Left hindlimb (tissue), 1 donor: Measurements from ENCODE around the gene C4B.

Experiments
- DNase-seq: peaks from one replicate; pipeline ENCODE4 v3.0.0-alpha.2; 2018

C4B gene

DNA sequence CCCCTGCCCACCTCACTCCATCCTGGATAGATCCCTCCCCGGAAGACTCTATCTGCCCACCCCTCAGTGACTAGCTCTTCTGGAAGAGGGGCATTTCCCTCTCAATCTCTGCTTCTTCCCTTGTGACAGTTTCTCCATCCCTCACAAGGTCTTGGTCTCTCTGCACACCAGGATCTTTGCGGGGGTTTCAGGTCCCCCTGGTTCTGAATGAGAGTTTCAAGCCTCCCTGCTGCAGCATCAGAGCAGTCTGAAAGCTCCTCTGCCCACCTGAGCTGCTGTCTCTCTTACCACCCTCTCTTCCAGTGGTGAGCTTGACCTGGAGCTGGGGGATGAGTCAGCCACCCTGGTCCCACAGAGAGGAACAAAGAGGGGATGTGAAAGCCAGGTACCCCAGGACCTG, 70.2 kb downstream of the C4B start:
- peak; percentile 23 for DNase-seq
